ENCODE measurements around the gene USH1G.
A peak's percentile ranks its signal among the peaks of the same experiment; 100 is the strongest.
"Not testable (repeated sequence)": the region's sequence is repeated elsewhere in the genome, so short reads cannot be mapped to it uniquely, and the experiment has no call there.

USH1G gene

GRCh38 chr17:74873037-74873873 lies 49.8 kb downstream of the USH1G start:
- peak; percentile 100 for DNase-seq

GRCh38 chr17:74872313-74873036 lies 50.6 kb downstream of the USH1G start, which contains the start of gene FDXR:
FDXR (minus strand) TSS chr17:74872994; CDS start chr17:74872944, 50 bp downstream.
- peak; percentile 65 for DNase-seq

GRCh38 chr17:74871356-74872076 lies 51.5 kb downstream of the USH1G start:
- DNase-seq, result no peak

- DNase-seq, result no peak
Observed at GRCh38 chr17:74870512-74870911, 52.5 kb downstream of the USH1G start.

GRCh38 chr17:74870028-74870427 lies 53.0 kb downstream of the USH1G start:
- not testable (repeated sequence) for DNase-seq

- no peak for DNase-seq
Observed at GRCh38 chr17:74868908-74869255, 54.2 kb downstream of the USH1G start.

- DNase-seq, result no peak
Observed at GRCh38 chr17:74868251-74868907, 54.7 kb downstream of the USH1G start.

- no peak for DNase-seq
Observed at GRCh38 chr17:74866198-74866835, 56.7 kb downstream of the USH1G start.
